Renal cortical epithelial cell (primary cell): ENCODE data around the gene ISLR. TPM values are rescaled to one million over a fixed set of nuclear protein-coding genes. Genes with fewer than 3 reads are reported as not detected.

ENCODE experiments used
- DNase-seq: peaks from one replicate; pipeline ENCODE4 v3.0.0-alpha.2; 2011; ENCODE audit warnings: low read depth
- total RNA-seq: library from RNA; depleted of rRNA; stranded (reverse); fragments of >200 nt; gene quantifications from 2 replicates; pipeline ENCODE4 v1.2.3, GENCODE V29; 2014

ISLR gene
- total RNA-seq, 1 donor from 2014 or later: 0.30 TPM

GRCh38 chr15:74212494-74212893 is 39.0 kb downstream of the ISLR start:
- DNase-seq: no peak

GRCh38 chr15:74213858-74214284 is 40.4 kb downstream of the ISLR start:
- no peak for DNase-seq

GRCh38 chr15:74214324-74215021 is 41.0 kb downstream of the ISLR start:
- no peak for DNase-seq

- DNase-seq: no peak
Observed at GRCh38 chr15:74215958-74216357, 42.4 kb downstream of the ISLR start.

- no peak for DNase-seq
Observed at GRCh38 chr15:74216949-74217348, 43.4 kb downstream of the ISLR start.

GRCh38 chr15:74217907-74218885 is 44.7 kb downstream of the ISLR start:
- no peak for DNase-seq

GRCh38 chr15:74220475-74221248 is 47.2 kb downstream of the ISLR start:
- DNase-seq: no peak

GRCh38 chr15:74221399-74222239 is 48.1 kb downstream of the ISLR start:
- DNase-seq: no peak

- peak; percentile 40 for DNase-seq
Observed at GRCh38 chr15:74222240-74223119, 49.0 kb downstream of the ISLR start.

GRCh38 chr15:74225928-74226327 is 52.4 kb downstream of the ISLR start:
- no peak for DNase-seq

Other genes starting within 250 kb of the ISLR start
- gene LOXL1, start 247.2 kb upstream of the ISLR start, total RNA-seq: 62.8 and 70.7 TPM in 2 replicates
- 23.2 and 36.5 TPM in 2 replicates for gene STOML1, start 181.4 kb upstream of the ISLR start, total RNA-seq
- 56.8 and 234 TPM in 2 replicates for gene PML, start 179.0 kb upstream of the ISLR start, total RNA-seq
- 0.05 TPM in 1 of 2 replicates, not detected in the other for gene GOLGA6A, start 91.2 kb upstream of the ISLR start, total RNA-seq
- not detected in 2 replicates for gene ISLR2, start 43.1 kb upstream of the ISLR start, total RNA-seq
- gene STRA6, start 29.1 kb downstream of the ISLR start, total RNA-seq: 0.45 and 0.69 TPM in 2 replicates
- not detected in 2 replicates for gene CCDC33, start 62.6 kb downstream of the ISLR start, total RNA-seq
- 0.20 TPM in 1 of 2 replicates, not detected in the other for gene CYP11A1, start 193.9 kb downstream of the ISLR start, total RNA-seq